ENCODE data around the gene OR2A25.

OR2A25 gene

GRCh38 chr7:144032985-144033709, 36.5 kb upstream of the OR2A25 start:
- DNase-seq (ENCODE audit: low spot score) (no peak), ATAC-seq (ENCODE audit: low read depth) (no peak)
- Histone ChIP-seq H3K27ac (ENCODE audit: poor library complexity, severe bottlenecking) (no peak overlapping the region), H3K27me3 (ENCODE audit: insufficient read depth, poor library complexity, severe bottlenecking) (peaks cover 6% of the 10 kb centered on the region), H3K9me3 (ENCODE audit: severe bottlenecking) (no peaks in the 10 kb centered on the region), H3K4me3 (ENCODE audit: severe bottlenecking) (no peak overlapping the region), H3K4me1 (ENCODE audit: insufficient read depth, poor library complexity, severe bottlenecking) (no peaks in the 10 kb centered on the region), H3K36me3 (ENCODE audit: low read depth) (no peaks in the 10 kb centered on the region)
- no peak for TF ChIP-seq CTCF (IDR thresholded peaks at IDR 0.05; ENCODE audit: poor library complexity, severe bottlenecking)

DNA sequence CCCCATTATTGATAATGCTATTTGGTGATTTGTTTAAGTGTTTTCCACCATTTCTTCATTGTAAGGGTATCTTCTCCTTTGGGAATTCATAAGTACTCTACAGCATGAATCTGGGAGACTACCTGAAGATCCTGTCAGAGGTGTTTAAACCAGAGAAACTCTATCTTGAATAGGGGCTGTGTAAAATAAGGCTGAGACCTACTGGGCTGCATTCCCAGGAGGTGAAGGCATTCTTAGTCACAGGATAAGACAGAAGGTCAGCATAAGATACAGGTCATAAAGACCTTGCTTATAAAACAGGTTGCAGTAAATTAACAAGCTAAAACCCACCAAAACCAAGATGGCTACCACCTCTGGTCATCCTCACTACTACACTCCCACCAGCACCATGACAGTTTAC, 34.2 kb upstream of the OR2A25 start:
- Histone ChIP-seq H3K4me1 (ENCODE audit: insufficient read depth, poor library complexity, severe bottlenecking) (no peaks in the 10 kb centered on the region), H3K9me3 (ENCODE audit: severe bottlenecking) (no peaks in the 10 kb centered on the region), H3K27me3 (ENCODE audit: insufficient read depth, poor library complexity, severe bottlenecking) (peaks cover 6% of the 10 kb centered on the region), H3K4me3 (ENCODE audit: severe bottlenecking) (no peak overlapping the region), H3K36me3 (ENCODE audit: low read depth) (no peaks in the 10 kb centered on the region), H3K27ac (ENCODE audit: poor library complexity, severe bottlenecking) (no peak overlapping the region)
- TF ChIP-seq CTCF (IDR thresholded peaks at IDR 0.05; ENCODE audit: poor library complexity, severe bottlenecking) = no peak
- DNase-seq (ENCODE audit: low spot score) (no peak), ATAC-seq (ENCODE audit: low read depth) (no peak)

GRCh38 chr7:144036302-144036885, 33.2 kb upstream of the OR2A25 start:
- no peak for ATAC-seq (ENCODE audit: low read depth)
- no peak for TF ChIP-seq CTCF (IDR thresholded peaks at IDR 0.05; ENCODE audit: poor library complexity, severe bottlenecking)
- H3K4me3 ChIP-seq (ENCODE audit: severe bottlenecking) = no peak overlapping the region

GRCh38 chr7:144037414-144038035, 32.1 kb upstream of the OR2A25 start:
- no peak for DNase-seq (ENCODE audit: low spot score)
- Histone ChIP-seq H3K27ac (ENCODE audit: poor library complexity, severe bottlenecking) (no peak overlapping the region), H3K4me3 (ENCODE audit: severe bottlenecking) (no peak overlapping the region), H3K36me3 (ENCODE audit: low read depth) (no peaks in the 10 kb centered on the region), H3K4me1 (ENCODE audit: insufficient read depth, poor library complexity, severe bottlenecking) (no peaks in the 10 kb centered on the region), H3K27me3 (ENCODE audit: insufficient read depth, poor library complexity, severe bottlenecking) (peaks cover 6% of the 10 kb centered on the region), H3K9me3 (ENCODE audit: severe bottlenecking) (no peaks in the 10 kb centered on the region)
- no peak for TF ChIP-seq CTCF (IDR thresholded peaks at IDR 0.05; ENCODE audit: poor library complexity, severe bottlenecking)
- ATAC-seq (ENCODE audit: low read depth) = no peak

More at GRCh38 chr7:144036302-144036885, 33.2 kb upstream of the OR2A25 start:
- H3K27me3 ChIP-seq (ENCODE audit: insufficient read depth, poor library complexity, severe bottlenecking) = peaks cover 3% of the 10 kb centered on the region
- DNase-seq (ENCODE audit: low spot score) = no peak
- H3K9me3 ChIP-seq (ENCODE audit: severe bottlenecking) = no peaks in the 10 kb centered on the region
- H3K36me3 ChIP-seq (ENCODE audit: low read depth) = no peaks in the 10 kb centered on the region
- no peak overlapping the region for H3K27ac ChIP-seq (ENCODE audit: poor library complexity, severe bottlenecking)
- no peaks in the 10 kb centered on the region for H3K4me1 ChIP-seq (ENCODE audit: insufficient read depth, poor library complexity, severe bottlenecking)
